Loucy (cell line): ENCODE measurements around the gene PCP4L1.

Experiments
- H2AFZ ChIP-seq: fragments of 200-600 bp; sonication (generic); 2 replicates; pipeline ENCODE4 v1.6.0; 2016; ENCODE audit warnings: antibody characterized with exemption, mild to moderate bottlenecking, low read length, moderate library complexity
- H3F3A ChIP-seq: fragments of 200-600 bp; 2 replicates; pipeline ENCODE4 v1.6.0; 2016; ENCODE audit warnings: antibody characterized with exemption, low read depth, mild to moderate bottlenecking
- H3K27me3 ChIP-seq: fragments of 200-600 bp; sonication (generic); 2 replicates; pipeline ENCODE4 v1.6.1; 2014; ENCODE audit warnings: low read length, mild to moderate bottlenecking; ENCODE audit not compliant: insufficient read depth, poor library complexity, severe bottlenecking
- H3K36me3 ChIP-seq: fragments of 200-600 bp; sonication (generic); 2 replicates; pipeline ENCODE4 v1.6.1; 2016; ENCODE audit warnings: low read length; ENCODE audit not compliant: insufficient read depth
- H3K4me1 ChIP-seq: fragments of 200-600 bp; sonication (generic); 2 replicates; pipeline ENCODE4 v1.5.1; 2014; ENCODE audit warnings: low read length, mild to moderate bottlenecking; ENCODE audit not compliant: insufficient read depth, poor library complexity, severe bottlenecking
- H3K4me2 ChIP-seq: fragments of 200-600 bp; sonication (generic); 2 replicates; pipeline ENCODE4 v1.6.0; 2014; ENCODE audit warnings: antibody characterized with exemption, low read length, low read depth, mild to moderate bottlenecking; ENCODE audit not compliant: poor library complexity, severe bottlenecking
- H3K4me3 ChIP-seq: fragments of 200-600 bp; sonication (generic); 2 replicates; pipeline ENCODE4 v1.5.1; 2014; ENCODE audit warnings: low read length, mild to moderate bottlenecking, mixed read lengths; ENCODE audit not compliant: poor library complexity, severe bottlenecking
- H3K79me2 ChIP-seq: fragments of 200-600 bp; sonication (generic); 2 replicates; pipeline ENCODE4 v1.6.1; 2014; ENCODE audit warnings: low read length; ENCODE audit not compliant: insufficient read depth
- H3K9ac ChIP-seq: fragments of 200-600 bp; sonication (generic); 2 replicates; pipeline ENCODE4 v1.6.0; 2014; ENCODE audit warnings: mild to moderate bottlenecking, low read depth, low read length, moderate library complexity; ENCODE audit not compliant: poor library complexity, severe bottlenecking
- H3K9me2 ChIP-seq: fragments of 200-600 bp; sonication (generic); replicated peaks from 2 replicates; pipeline ENCODE4 v1.6.1; 2016; ENCODE audit warnings: low read depth, low read length, mixed read lengths
- H3K9me3 ChIP-seq: fragments of 200-600 bp; sonication (generic); 2 replicates; pipeline ENCODE4 v1.6.1; 2014; ENCODE audit warnings: mild to moderate bottlenecking, antibody characterized with exemption, low read length, low read depth; ENCODE audit not compliant: insufficient read depth
- H4K20me1 ChIP-seq: fragments of 200-600 bp; sonication (generic); 2 replicates; pipeline ENCODE4 v1.6.0; 2014; ENCODE audit warnings: antibody characterized with exemption, low read length, mild to moderate bottlenecking; ENCODE audit not compliant: insufficient read depth, poor library complexity, severe bottlenecking
- EZH2phosphoT487 ChIP-seq: fragments of 200-600 bp; IDR thresholded peaks from 2 replicates; pipeline ENCODE4 v1.6.1; 2018; ENCODE audit warnings: antibody characterized with exemption, mild to moderate bottlenecking, moderate library complexity, borderline replicate concordance
- TF ChIP-seq, protein P1 (sequence below): fragments of 200-600 bp; sonication (generic); conservative IDR thresholded peaks from 2 replicates; pipeline ENCODE4 v1.5.1; 2014; ENCODE audit warnings: mild to moderate bottlenecking, antibody characterized with exemption, low read length

PCP4L1 gene

DNA sequence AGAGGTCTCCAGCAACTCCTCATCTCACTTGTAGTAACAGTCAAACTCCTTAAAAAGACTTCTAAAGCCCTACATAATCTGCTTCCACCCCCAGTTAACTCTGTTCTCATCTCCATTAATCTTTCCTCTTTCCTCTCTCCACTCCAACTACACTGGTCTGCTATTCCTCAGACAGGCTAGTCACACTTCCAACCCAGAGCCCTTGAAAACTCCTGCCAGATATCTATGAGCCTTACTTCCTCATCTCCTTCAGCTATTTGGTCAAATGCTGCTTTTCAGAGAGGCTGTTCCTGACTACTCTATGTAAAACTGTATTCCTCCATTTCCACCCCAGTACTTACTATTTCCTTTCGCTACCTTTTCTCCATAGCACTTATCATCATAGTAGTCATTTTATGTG is 24.4 kb downstream of the PCP4L1 start:
- Histone ChIP-seq H4K20me1 (no peaks in the 10 kb centered on the region), H3K27me3 (peaks cover 3% of the 10 kb centered on the region), H3K9me3 (no peaks in the 10 kb centered on the region), H3K4me1 (no peaks in the 10 kb centered on the region), H3K36me3 (no peaks in the 10 kb centered on the region), H3K9me2 (no peaks in the 10 kb centered on the region), H3K4me3 (no peak overlapping the region), H2AFZ (0 out of 2 replicates have a peak overlapping the region, but pooled peaks have one; percentile 7), H3K4me2 (no peak overlapping the region), H3K9ac (no peak overlapping the region), H3K79me2 (no peaks in the 10 kb centered on the region), H3F3A (no peaks in the 10 kb centered on the region)
- TF ChIP-seq EZH2phosphoT487: no peak
- TF ChIP-seq, protein P1, sequence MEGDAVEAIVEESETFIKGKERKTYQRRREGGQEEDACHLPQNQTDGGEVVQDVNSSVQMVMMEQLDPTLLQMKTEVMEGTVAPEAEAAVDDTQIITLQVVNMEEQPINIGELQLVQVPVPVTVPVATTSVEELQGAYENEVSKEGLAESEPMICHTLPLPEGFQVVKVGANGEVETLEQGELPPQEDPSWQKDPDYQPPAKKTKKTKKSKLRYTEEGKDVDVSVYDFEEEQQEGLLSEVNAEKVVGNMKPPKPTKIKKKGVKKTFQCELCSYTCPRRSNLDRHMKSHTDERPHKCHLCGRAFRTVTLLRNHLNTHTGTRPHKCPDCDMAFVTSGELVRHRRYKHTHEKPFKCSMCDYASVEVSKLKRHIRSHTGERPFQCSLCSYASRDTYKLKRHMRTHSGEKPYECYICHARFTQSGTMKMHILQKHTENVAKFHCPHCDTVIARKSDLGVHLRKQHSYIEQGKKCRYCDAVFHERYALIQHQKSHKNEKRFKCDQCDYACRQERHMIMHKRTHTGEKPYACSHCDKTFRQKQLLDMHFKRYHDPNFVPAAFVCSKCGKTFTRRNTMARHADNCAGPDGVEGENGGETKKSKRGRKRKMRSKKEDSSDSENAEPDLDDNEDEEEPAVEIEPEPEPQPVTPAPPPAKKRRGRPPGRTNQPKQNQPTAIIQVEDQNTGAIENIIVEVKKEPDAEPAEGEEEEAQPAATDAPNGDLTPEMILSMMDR: no peak

DNA sequence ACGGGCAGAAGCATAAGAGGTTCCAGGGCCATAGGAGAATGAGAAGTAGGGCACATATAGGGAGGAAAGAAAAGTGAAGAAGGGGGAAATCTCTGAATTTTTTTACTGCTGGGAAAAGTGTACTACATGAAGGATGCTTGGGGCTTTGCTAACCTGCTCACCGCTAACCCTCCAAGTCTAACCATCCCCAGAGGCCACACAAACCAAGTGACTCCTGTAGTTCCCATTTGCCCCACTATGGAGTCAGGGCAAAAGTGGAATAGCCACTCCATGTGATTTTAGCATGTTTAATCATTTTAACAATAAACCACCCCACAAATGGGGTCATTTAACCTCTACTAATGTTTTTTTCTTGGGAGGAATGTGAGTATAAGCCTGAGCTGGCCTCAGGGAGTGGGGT is 26.6 kb downstream of the PCP4L1 start:
- no peaks in the 10 kb centered on the region for H3K9me2 ChIP-seq
- H4K20me1 ChIP-seq: no peaks in the 10 kb centered on the region
- H3K9ac ChIP-seq: no peak overlapping the region
- no peaks in the 10 kb centered on the region for H3F3A ChIP-seq
- no peaks in the 10 kb centered on the region for H3K79me2 ChIP-seq
- H3K4me3 ChIP-seq: no peak overlapping the region
- H3K4me1 ChIP-seq: no peaks in the 10 kb centered on the region
- TF ChIP-seq, protein P1: no peak
- no peak for TF ChIP-seq EZH2phosphoT487
- no peak overlapping the region for H3K4me2 ChIP-seq
- no peaks in the 10 kb centered on the region for H3K36me3 ChIP-seq
- H3K27me3 ChIP-seq: peaks cover 3% of the 10 kb centered on the region
- H2AFZ ChIP-seq: no peak overlapping the region
- no peaks in the 10 kb centered on the region for H3K9me3 ChIP-seq

DNA sequence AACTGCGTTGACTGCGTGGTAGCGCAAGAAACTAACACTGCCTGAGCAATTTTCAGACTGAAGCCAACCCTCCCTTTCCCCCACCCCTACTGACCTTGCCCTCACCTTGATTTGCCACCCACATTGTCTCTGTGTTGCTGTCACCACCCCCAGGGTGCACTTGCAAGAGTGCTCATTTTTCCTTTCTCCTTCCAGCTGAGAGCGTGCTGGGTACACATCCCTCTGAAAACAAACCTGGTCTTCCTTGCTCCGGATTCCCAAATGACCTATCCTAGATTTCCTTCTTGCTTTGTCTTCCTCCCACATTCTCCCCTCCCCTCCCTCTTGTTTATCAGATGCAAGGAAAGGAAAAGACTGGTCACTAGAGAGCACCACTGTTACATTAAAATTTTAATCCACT is 27.0 kb downstream of the PCP4L1 start:
- H3K9ac ChIP-seq: no peak overlapping the region
- no peak overlapping the region for H2AFZ ChIP-seq
- no peaks in the 10 kb centered on the region for H3K9me2 ChIP-seq
- H3K27me3 ChIP-seq: peaks cover 3% of the 10 kb centered on the region
- no peaks in the 10 kb centered on the region for H3K79me2 ChIP-seq
- no peaks in the 10 kb centered on the region for H4K20me1 ChIP-seq
- H3K36me3 ChIP-seq: no peaks in the 10 kb centered on the region
- TF ChIP-seq, protein P1: no peak
- TF ChIP-seq EZH2phosphoT487: no peak
- H3K4me1 ChIP-seq: no peaks in the 10 kb centered on the region
- H3K4me3 ChIP-seq: no peak overlapping the region
- no peaks in the 10 kb centered on the region for H3K9me3 ChIP-seq
- H3F3A ChIP-seq: no peaks in the 10 kb centered on the region
- no peak overlapping the region for H3K4me2 ChIP-seq
